ENCODE data around the gene BCL7C. TPM values are rescaled to one million over a fixed set of nuclear protein-coding genes. Genes with fewer than 3 reads are reported as not detected.

Gene BCL7C
- total and polyA plus RNA-seq, 2 of the 13 experiments (the other 11 are each of a cell fraction or from before 2014, with no cell fraction given), result 17.7 to 33.8 TPM

DNA sequence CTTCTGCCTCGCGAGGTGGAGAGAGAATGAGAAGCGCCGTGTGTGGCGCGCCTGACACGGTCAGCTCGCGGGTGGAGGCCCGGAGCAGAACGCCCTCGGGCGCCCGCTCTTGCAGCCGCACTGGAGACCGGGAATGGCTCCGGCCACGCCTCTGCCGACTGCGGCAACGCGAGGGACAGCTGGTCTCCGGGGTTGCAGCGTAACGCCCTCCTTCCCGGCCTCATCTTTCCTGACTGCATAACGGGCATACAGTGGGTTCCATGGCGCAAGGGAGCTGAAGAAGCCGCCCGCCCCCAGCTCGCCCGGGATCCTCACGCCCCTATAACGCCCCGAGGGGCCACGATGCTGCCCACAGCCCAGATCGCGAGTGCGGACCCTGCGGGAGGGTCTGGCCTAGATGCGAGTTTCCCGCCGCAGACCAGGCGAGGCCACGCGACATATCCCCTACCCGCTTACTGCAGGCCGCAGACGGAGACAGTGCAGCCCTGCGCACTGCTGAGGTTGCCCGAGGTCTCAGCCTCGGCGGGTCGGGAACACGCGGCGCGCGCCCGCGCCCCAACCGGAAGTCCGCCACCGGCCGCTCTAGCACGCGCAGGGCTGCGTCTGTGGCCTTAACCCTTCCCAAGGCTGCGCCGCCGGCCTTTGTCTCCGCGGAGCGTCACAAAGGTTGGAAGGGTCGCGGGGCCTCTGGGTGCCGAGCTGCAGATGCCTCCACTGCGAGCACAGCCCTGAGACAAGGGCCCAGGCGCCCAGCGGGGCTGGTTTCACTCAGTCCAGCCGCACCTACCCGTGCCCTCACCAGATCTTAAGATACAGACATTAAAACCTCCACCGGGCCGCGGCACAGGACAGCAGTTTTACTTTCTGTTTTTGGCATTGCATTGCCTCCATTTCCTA, 18.8 kb downstream of the BCL7C start (continued):
- TF ChIP-seq ZNF24 (IDR thresholded peaks at IDR 0.05), result no peak; the same call in 1 of the 2 replicates
- peak; percentile 97 for TF ChIP-seq REL (CRISPR knock-in tag; conservative IDR thresholded peaks at IDR 0.05)
- peak; percentile 93 for TF ChIP-seq ZNF431 (CRISPR knock-in tag; IDR thresholded peaks at IDR 0.05; ENCODE audit: borderline replicate concordance, low read depth)
- peak; percentile 92 for TF ChIP-seq ZNF567 (CRISPR knock-in tag; IDR thresholded peaks at IDR 0.05; ENCODE audit: borderline replicate concordance)
- no peak for TF ChIP-seq SRF (IDR thresholded peaks at IDR 0.05; ENCODE audit: low read depth, low read length)
- TF ChIP-seq ZNF264 (CRISPR knock-in tag; IDR thresholded peaks at IDR 0.05), result peak; percentile 97
- TF ChIP-seq YEATS2 (CRISPR knock-in tag; IDR thresholded peaks at IDR 0.05; ENCODE audit: borderline replicate concordance), result peak; percentile 96; the same call in 1 of the 2 replicates
- TF ChIP-seq EZH2 (conservative IDR thresholded peaks at IDR 0.05; ENCODE audit: low read depth, low read length), result no peak
- TF ChIP-seq ZFAT (CRISPR knock-in tag; conservative IDR thresholded peaks at IDR 0.05), result peak; percentile 72
- TF ChIP-seq GZF1 (CRISPR knock-in tag; IDR thresholded peaks at IDR 0.05), result peak; percentile 92; the same call in 1 of the 2 replicates
- TF ChIP-seq HMG20A (CRISPR knock-in tag; IDR thresholded peaks at IDR 0.05; ENCODE audit: borderline replicate concordance), result peak; percentile 55; the same call in 1 of the 2 replicates
- peak; percentile 97 for TF ChIP-seq ZMYM3 (CRISPR knock-in tag; IDR thresholded peaks at IDR 0.05)
- TF ChIP-seq ZFX (CRISPR knock-in tag; IDR thresholded peaks at IDR 0.05; ENCODE audit: low read depth), result peak; percentile 99
- no peak; the same call in 1 of the 2 replicates for TF ChIP-seq NR2F2 (IDR thresholded peaks at IDR 0.05; ENCODE audit: borderline replicate concordance, low read depth)
- TF ChIP-seq, protein P1, sequence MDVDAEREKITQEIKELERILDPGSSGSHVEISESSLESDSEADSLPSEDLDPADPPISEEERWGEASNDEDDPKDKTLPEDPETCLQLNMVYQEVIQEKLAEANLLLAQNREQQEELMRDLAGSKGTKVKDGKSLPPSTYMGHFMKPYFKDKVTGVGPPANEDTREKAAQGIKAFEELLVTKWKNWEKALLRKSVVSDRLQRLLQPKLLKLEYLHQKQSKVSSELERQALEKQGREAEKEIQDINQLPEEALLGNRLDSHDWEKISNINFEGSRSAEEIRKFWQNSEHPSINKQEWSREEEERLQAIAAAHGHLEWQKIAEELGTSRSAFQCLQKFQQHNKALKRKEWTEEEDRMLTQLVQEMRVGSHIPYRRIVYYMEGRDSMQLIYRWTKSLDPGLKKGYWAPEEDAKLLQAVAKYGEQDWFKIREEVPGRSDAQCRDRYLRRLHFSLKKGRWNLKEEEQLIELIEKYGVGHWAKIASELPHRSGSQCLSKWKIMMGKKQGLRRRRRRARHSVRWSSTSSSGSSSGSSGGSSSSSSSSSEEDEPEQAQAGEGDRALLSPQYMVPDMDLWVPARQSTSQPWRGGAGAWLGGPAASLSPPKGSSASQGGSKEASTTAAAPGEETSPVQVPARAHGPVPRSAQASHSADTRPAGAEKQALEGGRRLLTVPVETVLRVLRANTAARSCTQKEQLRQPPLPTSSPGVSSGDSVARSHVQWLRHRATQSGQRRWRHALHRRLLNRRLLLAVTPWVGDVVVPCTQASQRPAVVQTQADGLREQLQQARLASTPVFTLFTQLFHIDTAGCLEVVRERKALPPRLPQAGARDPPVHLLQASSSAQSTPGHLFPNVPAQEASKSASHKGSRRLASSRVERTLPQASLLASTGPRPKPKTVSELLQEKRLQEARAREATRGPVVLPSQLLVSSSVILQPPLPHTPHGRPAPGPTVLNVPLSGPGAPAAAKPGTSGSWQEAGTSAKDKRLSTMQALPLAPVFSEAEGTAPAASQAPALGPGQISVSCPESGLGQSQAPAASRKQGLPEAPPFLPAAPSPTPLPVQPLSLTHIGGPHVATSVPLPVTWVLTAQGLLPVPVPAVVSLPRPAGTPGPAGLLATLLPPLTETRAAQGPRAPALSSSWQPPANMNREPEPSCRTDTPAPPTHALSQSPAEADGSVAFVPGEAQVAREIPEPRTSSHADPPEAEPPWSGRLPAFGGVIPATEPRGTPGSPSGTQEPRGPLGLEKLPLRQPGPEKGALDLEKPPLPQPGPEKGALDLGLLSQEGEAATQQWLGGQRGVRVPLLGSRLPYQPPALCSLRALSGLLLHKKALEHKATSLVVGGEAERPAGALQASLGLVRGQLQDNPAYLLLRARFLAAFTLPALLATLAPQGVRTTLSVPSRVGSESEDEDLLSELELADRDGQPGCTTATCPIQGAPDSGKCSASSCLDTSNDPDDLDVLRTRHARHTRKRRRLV (CRISPR knock-in tag; IDR thresholded peaks at IDR 0.05), result peak; percentile 75; the same call in 1 of the 2 replicates
- TF ChIP-seq ZNF260 (CRISPR knock-in tag; IDR thresholded peaks at IDR 0.05; ENCODE audit: borderline replicate concordance, low read depth), result peak; percentile 94; the same call in 1 of the 2 replicates
- no peak for TF ChIP-seq HHEX (CRISPR knock-in tag; IDR thresholded peaks at IDR 0.05)
- peak; percentile 75; the same call in 1 of the 2 replicates for TF ChIP-seq DNMT3B (CRISPR knock-in tag; conservative IDR thresholded peaks at IDR 0.05)
- no peak for TF ChIP-seq MBD4 (IDR thresholded peaks at IDR 0.05; ENCODE audit: borderline replicate concordance, low read length)
- TF ChIP-seq, protein P2, sequence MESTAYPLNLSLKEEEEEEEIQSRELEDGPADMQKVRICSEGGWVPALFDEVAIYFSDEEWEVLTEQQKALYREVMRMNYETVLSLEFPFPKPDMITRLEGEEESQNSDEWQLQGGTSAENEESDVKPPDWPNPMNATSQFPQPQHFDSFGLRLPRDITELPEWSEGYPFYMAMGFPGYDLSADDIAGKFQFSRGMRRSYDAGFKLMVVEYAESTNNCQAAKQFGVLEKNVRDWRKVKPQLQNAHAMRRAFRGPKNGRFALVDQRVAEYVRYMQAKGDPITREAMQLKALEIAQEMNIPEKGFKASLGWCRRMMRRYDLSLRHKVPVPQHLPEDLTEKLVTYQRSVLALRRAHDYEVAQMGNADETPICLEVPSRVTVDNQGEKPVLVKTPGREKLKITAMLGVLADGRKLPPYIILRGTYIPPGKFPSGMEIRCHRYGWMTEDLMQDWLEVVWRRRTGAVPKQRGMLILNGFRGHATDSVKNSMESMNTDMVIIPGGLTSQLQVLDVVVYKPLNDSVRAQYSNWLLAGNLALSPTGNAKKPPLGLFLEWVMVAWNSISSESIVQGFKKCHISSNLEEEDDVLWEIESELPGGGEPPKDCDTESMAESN (CRISPR knock-in tag; conservative IDR thresholded peaks at IDR 0.05), result peak; percentile 96
- TF ChIP-seq DNMT1 (CRISPR knock-in tag; IDR thresholded peaks at IDR 0.05), result peak; percentile 99; the same call in 1 of the 2 replicates

All from HepG2 (cell line).